ENCODE measurements around the gene TBC1D20. TPM values are rescaled to one million over a fixed set of nuclear protein-coding genes. Genes with fewer than 3 reads are reported as not detected.

The TBC1D20 gene, protein sequence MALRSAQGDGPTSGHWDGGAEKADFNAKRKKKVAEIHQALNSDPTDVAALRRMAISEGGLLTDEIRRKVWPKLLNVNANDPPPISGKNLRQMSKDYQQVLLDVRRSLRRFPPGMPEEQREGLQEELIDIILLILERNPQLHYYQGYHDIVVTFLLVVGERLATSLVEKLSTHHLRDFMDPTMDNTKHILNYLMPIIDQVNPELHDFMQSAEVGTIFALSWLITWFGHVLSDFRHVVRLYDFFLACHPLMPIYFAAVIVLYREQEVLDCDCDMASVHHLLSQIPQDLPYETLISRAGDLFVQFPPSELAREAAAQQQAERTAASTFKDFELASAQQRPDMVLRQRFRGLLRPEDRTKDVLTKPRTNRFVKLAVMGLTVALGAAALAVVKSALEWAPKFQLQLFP
- 32.3 TPM for total RNA-seq (2021; ENCODE audit: unreplicated experiment)
- polyA plus RNA-seq (2012) = 30.9 and 31.8 TPM in 2 replicates
- percentile 87 among the genes with signal in this experiment for Bru-seq, nascent RNA
- percentile 78 among the genes with signal in this experiment for BruChase-seq, experiment 1, labeled RNA remaining after a 6-hour chase
- BruChase-seq, experiment 2, labeled RNA remaining after a 2-hour chase = percentile 93 among the genes with signal in this experiment
- long read RNA-seq, full-length matches to known transcripts = 23 of 71 reads
- long read RNA-seq, partial matches to known transcripts = 27 of 71 reads
- long read RNA-seq, other reads (novel, unspliced or antisense) = 21 of 71 reads

- POLR2A ChIA-PET = no interaction called here
- Histone ChIP-seq H3K9me2 (ENCODE audit: insufficient read depth) (no peaks in the 10 kb centered on the region), H3K9me3 (ENCODE audit: control insufficient read depth in 1 of 2, insufficient read depth in 1 of 2, low read depth in 1 of 2, low read length in 2 of 2) (no peaks in the 10 kb centered on the region), H3K36me3 (ENCODE audit: control insufficient read depth in 1 of 2, insufficient read depth in 2 of 2, low read length in 2 of 2) (0 out of 4 replicates have a peak, but pooled peaks cover 0 to 2% of the 10 kb centered on the region in 2 experiments), H3K9ac (ENCODE audit: low read length) (peak within 1 kb of the TSS; percentile 85), H4K20me1 (ENCODE audit: insufficient read depth) (peaks cover 8% of the 10 kb centered on the region; the same call in 1 of the 2 replicates), H3K4me2 (ENCODE audit: low read length) (peak within 1 kb of the TSS; percentile 75), H3K79me2 (ENCODE audit: insufficient read depth, low read length) (peaks cover 47% of the 10 kb centered on the region), H3K4me1 (ENCODE audit: control insufficient read depth in 1 of 2, insufficient read depth in 2 of 2, low read length in 2 of 2) (peaks cover 7 to 15% of the 10 kb centered on the region in 2 experiments; a peak in 3 of 4 replicates), H3K4me3 (replicated peaks in 1 of 2; ENCODE audit: low read depth in 1 of 2, low read length in 2 of 2) (peak within 1 kb of the TSS; percentile 81 to 82), H3K27me3 (ENCODE audit: insufficient read depth, low read length) (no peaks in the 10 kb centered on the region), H2AFZ (ENCODE audit: low read depth, low read length, poor library complexity, severe bottlenecking) (peak within 1 kb of the TSS; percentile 91), H3K27ac (ENCODE audit: low read depth, low read length) (peak within 1 kb of the TSS; percentile 74)
- DNase-seq (ENCODE audit: low read depth, low spot score) (peak; percentile 60), ATAC-seq (peak; percentile 98)
- CTCF ChIA-PET = no interaction called here
- intact Hi-C loops (cut with micrococcal nuclease) = no loop called here
- RAD21 ChIA-PET (ENCODE audit: low non-redundant PET in 1 of 2, low total read pairs in 2 of 2, uncharacterized antibody in 2 of 2, unreplicated experiment in 2 of 2) = no interaction called here
- no TSS peak for BruUV-seq (replicated peaks)
- TF ChIP-seq YY1 (IDR thresholded peaks at IDR 0.05; ENCODE audit: extremely low read depth, insufficient replicate concordance, low read depth, low read length) = peak; percentile 6
- no peak for TF ChIP-seq ELF1 (IDR thresholded peaks at IDR 0.05; ENCODE audit: borderline replicate concordance, low read depth)
- peak; percentile 76 for TF ChIP-seq POLR2A (IDR thresholded peaks at IDR 0.05; ENCODE audit: borderline replicate concordance, extremely low read depth, insufficient read depth, insufficient read length)
- TF ChIP-seq ZBTB33 (IDR thresholded peaks at IDR 0.05; ENCODE audit: extremely low read depth, insufficient replicate concordance, low read length) = no peak
- no peak for TF ChIP-seq EZH2 (IDR thresholded peaks at IDR 0.05)
- peak; percentile 55; the same call in 1 of the 2 replicates for TF ChIP-seq EGR1 (IDR thresholded peaks at IDR 0.05; ENCODE audit: low read depth)
- peak; percentile 92 for TF ChIP-seq ZFX (IDR thresholded peaks at IDR 0.05)
- no peak for TF ChIP-seq SP1 (IDR thresholded peaks at IDR 0.05; ENCODE audit: low read depth)
- no peak for TF ChIP-seq EZH2phosphoT487 (IDR thresholded peaks at IDR 0.05; ENCODE audit: borderline replicate concordance)
- TF ChIP-seq SRF (IDR thresholded peaks at IDR 0.05; ENCODE audit: low read depth) = no peak
- TF ChIP-seq FOSL1 (IDR thresholded peaks at IDR 0.05; ENCODE audit: low read depth) = no peak
- 0 out of 2 replicates have a peak, but pooled peaks have one; percentile 8 for TF ChIP-seq RAD21 (IDR thresholded peaks at IDR 0.05; ENCODE audit: low read depth)
- TF ChIP-seq ATF3 (IDR thresholded peaks at IDR 0.05) = no peak
- TF ChIP-seq TCF7L2 (IDR thresholded peaks at IDR 0.05; ENCODE audit: borderline replicate concordance, extremely low read depth, insufficient read depth, insufficient read length) = peak; percentile 17
- TF ChIP-seq ZNF274 (IDR thresholded peaks at IDR 0.05; ENCODE audit: low read depth, low read length) = no peak
- TF ChIP-seq MAX (IDR thresholded peaks at IDR 0.05) = peak; percentile 86
- no peak for TF ChIP-seq JUND (IDR thresholded peaks at IDR 0.05)
- TF ChIP-seq SIN3A (IDR thresholded peaks at IDR 0.05; ENCODE audit: low read depth) = no peak
- peak; percentile 86 for TF ChIP-seq POLR2AphosphoS5 (IDR thresholded peaks at IDR 0.05; ENCODE audit: low read depth, low read length)
Observed at GRCh38 chr20:462199-462991, at the start of gene TBC1D20. TSS of gene TBC1D20 (minus strand) at chr20:462533. CDS start at chr20:462405, 128 bp downstream.
